Thyroid gland (tissue), 4 donors: ENCODE data around the gene ANO9. TPM values are rescaled to one million over a fixed set of nuclear protein-coding genes. Genes with fewer than 3 reads are reported as not detected.

Source experiments
- DNase-seq, 2 donors: peaks; one replicate each; pipeline ENCODE4 v3.0.0-alpha.2; 2019
- H3K27ac ChIP-seq, 3 donors: fragments of 200-600 bp; sonication (generic); 1 replicate in 2 of 3; 2 replicates in 1 of 3; pipeline ENCODE4 v1.5.1; 2016 to 2019; ENCODE audit warnings: mild to moderate bottlenecking in 1 of 3, moderate library complexity in 1 of 3
- H3K27me3 ChIP-seq: fragments of 200-600 bp; sonication (generic); one replicate; pipeline ENCODE4 v1.5.1; 2019
- H3K36me3 ChIP-seq, 2 donors: fragments of 200-600 bp; sonication (generic); one replicate each; pipeline ENCODE4 v1.5.1; 2016 to 2019
- H3K4me1 ChIP-seq, 2 donors: fragments of 200-600 bp; sonication (generic); one replicate each; pipeline ENCODE4 v1.5.1; 2017 to 2019
- H3K4me3 ChIP-seq, 3 donors: fragments of 200-600 bp; sonication (generic); replicated peaks in 1 of 3; 1 replicate in 2 of 3; 2 replicates in 1 of 3; pipeline ENCODE4 v1.5.1; 2016; ENCODE audit warnings: mild to moderate bottlenecking in 1 of 3
- H3K9me3 ChIP-seq: fragments of 200-600 bp; sonication (generic); one replicate; pipeline ENCODE4 v1.5.1; 2017
- CTCF ChIP-seq, 6 experiments: fragments of 200-600 bp in 3 of 6; fragments of 450-650 bp in 3 of 6; sonication (generic) in 3 of 6; IDR thresholded peaks; one replicate each; pipeline ENCODE4 v1.5.1; 2016 to 2019; ENCODE audit warnings: antibody characterized with exemption in 6 of 6, mild to moderate bottlenecking in 2 of 6, inconsistent platforms in 1 of 6, moderate library complexity in 1 of 6
- POLR2A ChIP-seq, 2 donors: fragments of 450-650 bp; IDR thresholded peaks; one replicate each; pipeline ENCODE4 v1.6.1; 2017; ENCODE audit warnings: antibody characterized with exemption in 2 of 2, mild to moderate bottlenecking in 2 of 2, moderate library complexity in 1 of 2
- WGBS, 2 donors: methylation state at CpG; one replicate each; pipeline ENCODE4 v1.1.5; 2017; 5-methylcytosine and 5-hydroxymethylcytosine counted together
- intact Hi-C: fragments of 100-400 bp; cut with DNase I; formaldehyde crosslinking; loops from one replicate; pipeline ENCODE4 v1.15.1; 2023
- total RNA-seq, 4 donors: library from RNA; depleted of rRNA; stranded (reverse); fragments of >200 nt; gene quantifications; one replicate each; pipeline ENCODE4 v1.2.3, GENCODE V29; 2016

Gene ANO9
- total RNA-seq, 4 donors from 2014 or later, result 3.7 to 6.4 (median 4.7) TPM

GRCh38 chr11:486189-486588 lies 44.4 kb upstream of the ANO9 start:
- peaks cover 4 to 10% of the 10 kb centered on the region in 2 donors for H3K36me3 ChIP-seq
- DNase-seq, result no peak
- H3K9me3 ChIP-seq, result no peaks in the 10 kb centered on the region
- no peaks in the 10 kb centered on the region for H3K4me1 ChIP-seq
- intact Hi-C loops, result no loop called here
- TF ChIP-seq CTCF (IDR thresholded peaks at IDR 0.05) (no peak), POLR2A (IDR thresholded peaks at IDR 0.05) (no peak)
- H3K27ac ChIP-seq, result no peak overlapping the region
- H3K4me3 ChIP-seq, result no peak overlapping the region
- no peaks in the 10 kb centered on the region for H3K27me3 ChIP-seq
- WGBS, 2 donors, result 93 to 95% methylated on average over 20 to 23 of the region's 23 CpGs

- H3K4me3 ChIP-seq, result no peak overlapping the region
- 95 to 96% methylated on average over 37 to 38 of the region's 38 CpGs for WGBS, 2 donors
- no peaks in the 10 kb centered on the region for H3K27me3 ChIP-seq
- no peak overlapping the region for H3K27ac ChIP-seq
- intact Hi-C loops, result no loop called here
- H3K9me3 ChIP-seq, result no peaks in the 10 kb centered on the region
- DNase-seq, result no peak
- TF ChIP-seq POLR2A (IDR thresholded peaks at IDR 0.05), result no peak
- TF ChIP-seq CTCF (IDR thresholded peaks at IDR 0.05), result no peak
- peaks cover 0 to 1% of the 10 kb centered on the region in 2 donors for H3K36me3 ChIP-seq
- H3K4me1 ChIP-seq, result no peaks in the 10 kb centered on the region
These were observed 42.8 kb upstream of the ANO9 start for GRCh38 chr11:484616-485015.

GRCh38 chr11:479311-479710 lies 37.5 kb upstream of the ANO9 start:
- Histone ChIP-seq H3K9me3 (no peaks in the 10 kb centered on the region), H3K4me1 (no peaks in the 10 kb centered on the region), H3K4me3 (no peak overlapping the region), H3K36me3 (no peaks in the 10 kb centered on the region), H3K27ac (no peak overlapping the region), H3K27me3 (no peaks in the 10 kb centered on the region)
- TF ChIP-seq CTCF (IDR thresholded peaks at IDR 0.05), result no peak
- no peak for TF ChIP-seq POLR2A (IDR thresholded peaks at IDR 0.05)
- 93 to 99% methylated on average over 8 to 13 of the region's 13 CpGs for WGBS, 2 donors
- no peak for DNase-seq
- intact Hi-C loops, result no loop called here

- H3K9me3 ChIP-seq, result no peaks in the 10 kb centered on the region
- no peak overlapping the region for H3K4me3 ChIP-seq
- no peaks in the 10 kb centered on the region for H3K4me1 ChIP-seq
- intact Hi-C loops, result no loop called here
- H3K36me3 ChIP-seq, result no peaks in the 10 kb centered on the region
- DNase-seq, result no peak
- H3K27ac ChIP-seq, result no peak overlapping the region
- H3K27me3 ChIP-seq, result no peaks in the 10 kb centered on the region
- TF ChIP-seq CTCF (IDR thresholded peaks at IDR 0.05), result no peak
- TF ChIP-seq POLR2A (IDR thresholded peaks at IDR 0.05), result no peak
- WGBS, 2 donors, result 82 to 91% methylated on average over 11 to 15 of the region's 16 CpGs
These were observed 35.4 kb upstream of the ANO9 start for GRCh38 chr11:477052-477715.

GRCh38 chr11:476416-476815 lies 34.6 kb upstream of the ANO9 start:
- no peak for DNase-seq
- no peaks in the 10 kb centered on the region for H3K27me3 ChIP-seq
- H3K9me3 ChIP-seq, result no peaks in the 10 kb centered on the region
- H3K27ac ChIP-seq, result no peak overlapping the region
- intact Hi-C loops, result no loop called here
- TF ChIP-seq POLR2A (IDR thresholded peaks at IDR 0.05) (no peak), CTCF (IDR thresholded peaks at IDR 0.05) (no peak)
- H3K4me3 ChIP-seq, result no peak overlapping the region
- H3K4me1 ChIP-seq, result no peaks in the 10 kb centered on the region
- WGBS, 2 donors, result 92 to 100% methylated on average over 7 to 15 of the region's 15 CpGs
- no peaks in the 10 kb centered on the region for H3K36me3 ChIP-seq
